C4-2B (cell line): ENCODE measurements around the gene PHLDB1.

Experiments
- ZFX ChIP-seq: fragments of 450-650 bp; IDR thresholded peaks from 2 replicates; pipeline ENCODE4 v1.6.1; 2017
- TF ChIP-seq, protein P1 (sequence below): fragments of 450-650 bp; conservative IDR thresholded peaks from 2 replicates; pipeline ENCODE4 v1.5.1; 2017; ENCODE audit warnings: mild to moderate bottlenecking

DNA sequence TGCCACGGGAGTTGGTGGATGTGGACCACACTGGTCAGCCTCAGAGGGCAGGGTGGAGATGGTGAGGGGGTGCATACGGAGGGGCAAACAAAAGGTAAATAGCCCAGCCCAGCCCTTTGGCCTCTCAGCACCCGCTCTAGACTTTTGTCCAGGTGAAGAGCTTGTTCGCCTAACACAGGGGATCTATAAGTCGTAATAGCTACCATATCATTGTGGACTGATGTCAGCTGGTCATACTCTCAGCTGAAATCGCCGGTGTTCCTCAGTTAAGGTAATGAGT lies 99.1 kb downstream of the PHLDB1 start:
- TF ChIP-seq, protein P1, sequence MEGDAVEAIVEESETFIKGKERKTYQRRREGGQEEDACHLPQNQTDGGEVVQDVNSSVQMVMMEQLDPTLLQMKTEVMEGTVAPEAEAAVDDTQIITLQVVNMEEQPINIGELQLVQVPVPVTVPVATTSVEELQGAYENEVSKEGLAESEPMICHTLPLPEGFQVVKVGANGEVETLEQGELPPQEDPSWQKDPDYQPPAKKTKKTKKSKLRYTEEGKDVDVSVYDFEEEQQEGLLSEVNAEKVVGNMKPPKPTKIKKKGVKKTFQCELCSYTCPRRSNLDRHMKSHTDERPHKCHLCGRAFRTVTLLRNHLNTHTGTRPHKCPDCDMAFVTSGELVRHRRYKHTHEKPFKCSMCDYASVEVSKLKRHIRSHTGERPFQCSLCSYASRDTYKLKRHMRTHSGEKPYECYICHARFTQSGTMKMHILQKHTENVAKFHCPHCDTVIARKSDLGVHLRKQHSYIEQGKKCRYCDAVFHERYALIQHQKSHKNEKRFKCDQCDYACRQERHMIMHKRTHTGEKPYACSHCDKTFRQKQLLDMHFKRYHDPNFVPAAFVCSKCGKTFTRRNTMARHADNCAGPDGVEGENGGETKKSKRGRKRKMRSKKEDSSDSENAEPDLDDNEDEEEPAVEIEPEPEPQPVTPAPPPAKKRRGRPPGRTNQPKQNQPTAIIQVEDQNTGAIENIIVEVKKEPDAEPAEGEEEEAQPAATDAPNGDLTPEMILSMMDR: no peak
- TF ChIP-seq ZFX: no peak
